ENCODE data around the gene MALAT1. TPM values are rescaled to one million over a fixed set of nuclear protein-coding genes. Genes with fewer than 3 reads are reported as not detected.
A peak's percentile ranks its signal among the peaks of the same experiment; 100 is the strongest.

MALAT1 gene
- total and polyA plus RNA-seq, 8 donors: 608 to 15,875 (median 753) TPM

- ATAC-seq (no peak), DNase-seq (no peak)
- H3K27me3 ChIP-seq: no peaks in the 10 kb centered on the region
- H3K36me3 ChIP-seq: peaks cover 4 to 58% of the 10 kb centered on the region in 2 donors
- peaks cover 3 to 30% of the 10 kb centered on the region in 2 donors for H3K4me1 ChIP-seq
- intact Hi-C loops (cut with DNase I): loop anchor here in 1 of 2 donors (5.0 kb wide), 1 partner anchor 80 kb away; the partner anchor contains the start of gene NEAT1
- peak overlapping the region; percentile 98 to 99 for H3K27ac ChIP-seq
- H3K4me3 ChIP-seq: peak overlapping the region; percentile 50 to 77
- no peaks in the 10 kb centered on the region for H3K9me3 ChIP-seq
- no peak for TF ChIP-seq CTCF (IDR thresholded peaks at IDR 0.05)
Observed at GRCh38 chr11:65502274-65502554, 3.4 kb downstream of the MALAT1 start.

GRCh38 chr11:65502555-65503367 lies 3.9 kb downstream of the MALAT1 start:
- H3K4me1 ChIP-seq: peaks cover 3 to 35% of the 10 kb centered on the region in 2 donors
- H3K9me3 ChIP-seq: no peaks in the 10 kb centered on the region
- peak overlapping the region; percentile 50 to 77 for H3K4me3 ChIP-seq
- H3K36me3 ChIP-seq: peaks cover 4 to 58% of the 10 kb centered on the region in 2 donors
- H3K27me3 ChIP-seq: no peaks in the 10 kb centered on the region
- TF ChIP-seq CTCF (IDR thresholded peaks at IDR 0.05): no peak
- peak in 1 of 4 donors; percentile 57 for DNase-seq
- intact Hi-C loops (cut with DNase I): loop anchor here in 1 of 2 donors (5.0 kb wide), 1 partner anchor 80 kb away; the partner anchor contains the start of gene NEAT1
- peak overlapping the region; percentile 98 to 99 for H3K27ac ChIP-seq
- ATAC-seq: no peak

DNA sequence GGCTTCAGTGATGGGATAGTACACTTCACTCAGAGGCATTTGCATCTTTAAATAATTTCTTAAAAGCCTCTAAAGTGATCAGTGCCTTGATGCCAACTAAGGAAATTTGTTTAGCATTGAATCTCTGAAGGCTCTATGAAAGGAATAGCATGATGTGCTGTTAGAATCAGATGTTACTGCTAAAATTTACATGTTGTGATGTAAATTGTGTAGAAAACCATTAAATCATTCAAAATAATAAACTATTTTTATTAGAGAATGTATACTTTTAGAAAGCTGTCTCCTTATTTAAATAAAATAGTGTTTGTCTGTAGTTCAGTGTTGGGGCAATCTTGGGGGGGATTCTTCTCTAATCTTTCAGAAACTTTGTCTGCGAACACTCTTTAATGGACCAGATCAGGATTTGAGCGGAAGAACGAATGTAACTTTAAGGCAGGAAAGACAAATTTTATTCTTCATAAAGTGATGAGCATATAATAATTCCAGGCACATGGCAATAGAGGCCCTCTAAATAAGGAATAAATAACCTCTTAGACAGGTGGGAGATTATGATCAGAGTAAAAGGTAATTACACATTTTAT lies 4.6 kb downstream of the MALAT1 start:
- no peaks in the 10 kb centered on the region for H3K27me3 ChIP-seq
- peaks cover 4 to 58% of the 10 kb centered on the region in 2 donors for H3K36me3 ChIP-seq
- DNase-seq: peak in 1 of 4 donors; percentile 52
- H3K4me3 ChIP-seq: peak overlapping the region; percentile 50 to 77
- no peak for TF ChIP-seq CTCF (IDR thresholded peaks at IDR 0.05)
- H3K9me3 ChIP-seq: no peaks in the 10 kb centered on the region
- ATAC-seq: no peak
- intact Hi-C loops (cut with DNase I): loop anchor here in 1 of 2 donors (5.0 kb wide), 1 partner anchor 81 kb away; the partner anchor contains the start of gene NEAT1
- H3K4me1 ChIP-seq: peaks cover 3 to 39% of the 10 kb centered on the region in 2 donors
- H3K27ac ChIP-seq: peak overlapping the region; percentile 98 to 99

- ATAC-seq: no peak
- no peak for TF ChIP-seq CTCF (IDR thresholded peaks at IDR 0.05)
- H3K4me1 ChIP-seq: peaks cover 3 to 44% of the 10 kb centered on the region in 2 donors
- intact Hi-C loops (cut with DNase I): loop anchor here in 1 of 2 donors (5.0 kb wide), 1 partner anchor 82 kb away; the partner anchor contains the start of gene NEAT1
- peak overlapping the region; percentile 98 to 99 for H3K27ac ChIP-seq
- no peaks in the 10 kb centered on the region for H3K27me3 ChIP-seq
- no peaks in the 10 kb centered on the region for H3K9me3 ChIP-seq
- peaks cover 4 to 58% of the 10 kb centered on the region in 2 donors for H3K36me3 ChIP-seq
- peak overlapping the region; percentile 50 to 77 for H3K4me3 ChIP-seq
- DNase-seq: peak in 1 of 4 donors; percentile 77
Observed at GRCh38 chr11:65503949-65504673, 5.3 kb downstream of the MALAT1 start.
